SU-DHL-6 (cell line): ENCODE data around the gene HRK.
A peak's percentile ranks its signal among the peaks of the same experiment; 100 is the strongest.

Experiments used
- H2AFZ ChIP-seq: fragments of 200-600 bp; sonication (generic); 2 replicates; pipeline ENCODE4 v1.6.1; 2014; ENCODE audit warnings: low read depth, mild to moderate bottlenecking, moderate library complexity, mixed read lengths, antibody characterized with exemption, low read length; ENCODE audit not compliant: severe bottlenecking
- H3F3A ChIP-seq: fragments of 200-600 bp; shearing (Covaris generic); 2 replicates; pipeline ENCODE4 v1.6.0; 2016; ENCODE audit warnings: antibody characterized with exemption, mild to moderate bottlenecking; ENCODE audit not compliant: insufficient read depth
- H3K27ac ChIP-seq: fragments of 200-600 bp; sonication (generic); 2 replicates; pipeline ENCODE4 v1.5.1; 2016; ENCODE audit warnings: low read depth, mild to moderate bottlenecking, low read length, moderate library complexity, mixed read lengths
- H3K27me3 ChIP-seq: fragments of 200-600 bp; sonication (generic), shearing (Covaris generic); 2 replicates; pipeline ENCODE4 v1.6.0; 2014; ENCODE audit warnings: mild to moderate bottlenecking, low read length
- H3K36me3 ChIP-seq: fragments of 200-600 bp; sonication (generic); 2 replicates; pipeline ENCODE4 v1.6.1; 2014; ENCODE audit warnings: mild to moderate bottlenecking, low read length, mixed read lengths
- H3K4me2 ChIP-seq: fragments of 300-600, 200-600 bp; shearing (Covaris generic), sonication (generic); 2 replicates; pipeline ENCODE4 v1.6.0; 2014; ENCODE audit warnings: low read length, low read depth, mild to moderate bottlenecking; ENCODE audit not compliant: poor library complexity, severe bottlenecking
- H3K4me3 ChIP-seq: fragments of 200-600 bp; sonication (generic); 2 replicates; pipeline ENCODE4 v1.5.1; 2014; ENCODE audit warnings: antibody characterized with exemption, low read length, mild to moderate bottlenecking, mixed read lengths; ENCODE audit not compliant: insufficient read depth, poor library complexity, severe bottlenecking
- H3K79me2 ChIP-seq: fragments of 200-600 bp; sonication (generic); 2 replicates; pipeline ENCODE4 v1.6.1; 2014; ENCODE audit warnings: mild to moderate bottlenecking, low read length, moderate library complexity; ENCODE audit not compliant: insufficient read depth
- H3K9ac ChIP-seq: fragments of 200-600 bp; sonication (generic); 2 replicates; pipeline ENCODE4 v1.7.0; 2014; ENCODE audit warnings: mild to moderate bottlenecking, low read length
- H3K9me2 ChIP-seq: fragments of 200-600 bp; sonication (generic); replicated peaks from 2 replicates; pipeline ENCODE4 v1.6.1; 2014; ENCODE audit warnings: low read length; ENCODE audit not compliant: insufficient read depth
- H3K9me3 ChIP-seq: fragments of 200-600 bp; sonication (generic); 2 replicates; pipeline ENCODE4 v1.6.1; 2014; ENCODE audit warnings: low read length, mixed read lengths; ENCODE audit not compliant: insufficient read depth
- H4K20me1 ChIP-seq: fragments of 200-600 bp; sonication (generic); 2 replicates; pipeline ENCODE4 v1.6.1; 2014; ENCODE audit warnings: low read depth, mild to moderate bottlenecking, antibody characterized with exemption, low read length, moderate library complexity, mixed read lengths
- CTCF ChIP-seq: fragments of 200-600 bp; sonication (generic); IDR thresholded peaks from one replicate; pipeline ENCODE4 v1.5.1; 2017; ENCODE audit warnings: antibody characterized with exemption, mild to moderate bottlenecking, low read length, moderate library complexity; ENCODE audit not compliant: insufficient read depth, poor library complexity, severe bottlenecking
- EZH2phosphoT487 ChIP-seq: fragments of 200-600 bp; sonication (generic), shearing (Covaris generic); conservative IDR thresholded peaks from 2 replicates; pipeline ENCODE4 v1.6.1; 2018; ENCODE audit warnings: mild to moderate bottlenecking, antibody characterized with exemption, low read length, moderate library complexity, mixed read lengths

HRK gene

DNA sequence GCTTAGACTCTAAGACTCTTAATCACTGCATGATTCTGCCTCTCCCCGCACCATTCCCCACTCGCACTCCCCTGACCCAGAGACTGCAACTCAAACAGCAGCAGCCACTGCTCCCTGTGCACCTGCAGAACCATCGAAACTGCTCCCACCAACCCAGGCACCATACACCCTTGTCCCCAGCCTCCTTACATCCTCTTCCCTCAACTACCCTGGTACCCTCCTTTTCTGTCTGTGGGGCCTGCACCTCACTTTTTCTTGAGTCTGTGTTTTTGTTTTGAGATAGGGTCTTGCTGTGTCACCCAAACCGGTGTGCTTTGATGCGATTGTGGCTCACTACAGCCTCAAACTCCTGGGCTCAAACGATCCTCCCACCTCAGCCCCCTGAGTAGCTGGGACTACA is 73.7 kb downstream of the HRK start:
- Histone ChIP-seq H3K27me3 (no peaks in the 10 kb centered on the region), H3F3A (peaks cover 25% of the 10 kb centered on the region), H3K79me2 (no peaks in the 10 kb centered on the region), H3K4me3 (no peak overlapping the region), H3K4me2 (no peak overlapping the region), H3K9me2 (no peaks in the 10 kb centered on the region), H3K9me3 (no peaks in the 10 kb centered on the region), H3K36me3 (no peaks in the 10 kb centered on the region), H4K20me1 (no peaks in the 10 kb centered on the region), H3K9ac (no peak overlapping the region), H2AFZ (no peak overlapping the region), H3K27ac (no peak overlapping the region)
- TF ChIP-seq EZH2phosphoT487 (no peak), CTCF (no peak)

- H3K27me3 ChIP-seq = no peaks in the 10 kb centered on the region
- TF ChIP-seq EZH2phosphoT487 (no peak), CTCF (no peak)
- no peak overlapping the region for H3K4me3 ChIP-seq
- no peak overlapping the region for H3K4me2 ChIP-seq
- no peak overlapping the region for H2AFZ ChIP-seq
- peak overlapping the region; percentile 23; the same call in 1 of the 2 replicates for H3K27ac ChIP-seq
- H3K36me3 ChIP-seq = no peaks in the 10 kb centered on the region
- peaks cover 31% of the 10 kb centered on the region for H3F3A ChIP-seq
- no peaks in the 10 kb centered on the region for H3K9me3 ChIP-seq
- H3K9me2 ChIP-seq = no peaks in the 10 kb centered on the region
- no peaks in the 10 kb centered on the region for H4K20me1 ChIP-seq
- no peak overlapping the region for H3K9ac ChIP-seq
- H3K79me2 ChIP-seq = no peaks in the 10 kb centered on the region
These were observed 74.3 kb downstream of the HRK start for GRCh38 chr12:116806845-116807440.
